Karpas-422 (cell line): ENCODE data around the gene CSTA. TPM values are rescaled to one million over a fixed set of nuclear protein-coding genes. Genes with fewer than 3 reads are reported as not detected.

Experiments
- DNase-seq: peaks from one replicate; pipeline ENCODE4 v3.0.0-alpha.2; 2015
- H2AFZ ChIP-seq: fragments of 200-600 bp; sonication (generic); 2 replicates; pipeline ENCODE4 v1.6.1; 2014; ENCODE audit warnings: antibody characterized with exemption, low read length, mixed read lengths
- H3K27ac ChIP-seq: fragments of 200-600 bp; sonication (generic); 2 replicates; pipeline ENCODE4 v1.5.1; 2014; ENCODE audit warnings: mild to moderate bottlenecking, low read length, moderate library complexity
- H3K27me3 ChIP-seq: fragments of 200-600 bp; sonication (generic); 2 replicates; pipeline ENCODE4 v1.6.1; 2014; ENCODE audit warnings: low read length, mixed read lengths
- H3K36me3 ChIP-seq: fragments of 200-600 bp; sonication (generic); 2 replicates; pipeline ENCODE4 v1.6.1; 2014; ENCODE audit warnings: low read length, mixed read lengths; ENCODE audit not compliant: insufficient read depth
- H3K4me1 ChIP-seq: fragments of 200-600 bp; sonication (generic); 2 replicates; pipeline ENCODE4 v1.6.1; 2014; ENCODE audit warnings: mild to moderate bottlenecking, low read length, mixed read lengths
- H3K4me2 ChIP-seq: fragments of 200-600 bp; sonication (generic); 2 replicates; pipeline ENCODE4 v1.6.1; 2014; ENCODE audit warnings: low read length, low read depth, mild to moderate bottlenecking; ENCODE audit not compliant: poor library complexity, severe bottlenecking
- H3K4me3 ChIP-seq: fragments of 200-600 bp; sonication (generic); 2 replicates; pipeline ENCODE4 v1.5.1; 2014; ENCODE audit warnings: mild to moderate bottlenecking, antibody characterized with exemption, low read length, mixed read lengths
- H3K79me2 ChIP-seq: fragments of 200-600 bp; sonication (generic); 2 replicates; pipeline ENCODE4 v1.6.1; 2014; ENCODE audit warnings: mild to moderate bottlenecking, low read length, mixed read lengths
- H3K9ac ChIP-seq: fragments of 200-600 bp; sonication (generic); 2 replicates; pipeline ENCODE4 v1.6.0; 2014; ENCODE audit warnings: low read length
- H3K9me2 ChIP-seq: fragments of 200-600 bp; sonication (generic), shearing (Covaris generic); replicated peaks from 2 replicates; pipeline ENCODE4 v1.6.0; 2014; ENCODE audit warnings: mild to moderate bottlenecking, low read length, moderate library complexity; ENCODE audit not compliant: insufficient read depth
- H3K9me3 ChIP-seq: fragments of 300-700, 200-600 bp; sonication (generic); 2 replicates; pipeline ENCODE4 v1.6.1; 2014; ENCODE audit warnings: low read length, mixed read lengths
- H4K20me1 ChIP-seq: fragments of 200-600 bp; sonication (generic); 2 replicates; pipeline ENCODE4 v1.6.1; 2014; ENCODE audit warnings: mild to moderate bottlenecking, antibody characterized with exemption, low read length, low read depth; ENCODE audit not compliant: insufficient read depth
- total RNA-seq: library from RNA; depleted of rRNA; stranded (reverse); fragments of >200 nt; shearing (Covaris generic); gene quantifications from 2 replicates; pipeline ENCODE4 v1.2.3, GENCODE V29; 2014; ENCODE audit warnings: low replicate concordance; rRNA removed

Gene CSTA, protein sequence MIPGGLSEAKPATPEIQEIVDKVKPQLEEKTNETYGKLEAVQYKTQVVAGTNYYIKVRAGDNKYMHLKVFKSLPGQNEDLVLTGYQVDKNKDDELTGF
- 3.8 and 10.5 TPM in 2 replicates for total RNA-seq

DNA sequence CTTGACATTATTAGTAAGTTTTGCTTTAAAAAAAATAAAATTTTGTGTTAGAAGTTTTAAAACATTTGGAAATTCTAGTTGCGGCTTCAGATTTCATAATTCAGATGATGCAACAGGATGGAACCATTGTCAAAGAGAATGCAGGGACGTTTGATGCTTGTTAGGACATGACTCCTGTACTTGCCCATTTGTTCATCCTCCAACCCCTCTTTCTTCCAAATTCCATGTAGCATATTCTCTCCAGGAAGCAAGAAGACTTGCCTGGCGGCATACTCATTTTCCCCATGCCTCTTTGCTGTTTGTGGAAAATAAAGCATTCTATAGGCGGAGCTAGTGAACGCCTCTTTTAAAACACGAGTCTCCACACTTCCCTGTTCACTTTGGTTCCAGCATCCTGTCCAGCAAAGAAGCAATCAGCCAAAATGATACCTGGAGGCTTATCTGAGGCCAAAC, at the start of gene CSTA:
Gene CSTA (plus strand): TSS at position 378 of the 453 bp plus-strand sequence. CDS start 45 bp downstream, at position 423.
- no peaks in the 10 kb centered on the region for H3K79me2 ChIP-seq
- no peak for DNase-seq
- no peak within 1 kb of the TSS for H3K9ac ChIP-seq
- no peaks in the 10 kb centered on the region for H3K36me3 ChIP-seq
- H3K27ac ChIP-seq = no peak within 1 kb of the TSS
- H3K4me2 ChIP-seq = no peak within 1 kb of the TSS
- no peaks in the 10 kb centered on the region for H3K9me3 ChIP-seq
- no peak within 1 kb of the TSS for H3K4me3 ChIP-seq
- no peaks in the 10 kb centered on the region for H3K27me3 ChIP-seq
- no peak within 1 kb of the TSS for H2AFZ ChIP-seq
- H3K9me2 ChIP-seq = no peaks in the 10 kb centered on the region
- H4K20me1 ChIP-seq = no peaks in the 10 kb centered on the region
- H3K4me1 ChIP-seq = no peaks in the 10 kb centered on the region

DNA sequence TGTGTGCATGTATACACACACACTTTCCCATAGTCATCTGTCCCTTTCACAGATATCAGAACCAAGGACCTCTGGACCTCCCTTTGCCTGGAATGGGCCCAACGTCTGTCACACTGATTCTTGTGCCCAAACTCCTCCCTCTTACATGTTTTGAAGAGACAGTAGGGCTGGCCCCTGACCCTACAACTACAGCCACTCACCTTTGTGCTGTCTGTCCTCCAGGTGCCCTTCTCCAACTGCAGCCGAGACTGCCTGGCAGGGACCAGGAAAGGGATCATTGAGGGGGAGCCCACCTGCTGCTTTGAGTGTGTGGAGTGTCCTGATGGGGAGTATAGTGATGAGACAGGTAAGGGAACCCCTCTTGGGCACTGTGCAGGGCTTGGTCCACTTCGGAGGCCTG, 43.2 kb upstream of the CSTA start:
- Histone ChIP-seq H3K79me2 (no peaks in the 10 kb centered on the region), H3K36me3 (no peaks in the 10 kb centered on the region), H3K27ac (no peak overlapping the region), H3K9ac (no peak overlapping the region), H4K20me1 (no peaks in the 10 kb centered on the region), H3K4me3 (no peak overlapping the region), H3K27me3 (no peaks in the 10 kb centered on the region), H3K9me3 (no peaks in the 10 kb centered on the region), H3K4me1 (no peaks in the 10 kb centered on the region), H3K9me2 (no peaks in the 10 kb centered on the region), H2AFZ (no peak overlapping the region), H3K4me2 (no peak overlapping the region)
- DNase-seq = no peak

DNA sequence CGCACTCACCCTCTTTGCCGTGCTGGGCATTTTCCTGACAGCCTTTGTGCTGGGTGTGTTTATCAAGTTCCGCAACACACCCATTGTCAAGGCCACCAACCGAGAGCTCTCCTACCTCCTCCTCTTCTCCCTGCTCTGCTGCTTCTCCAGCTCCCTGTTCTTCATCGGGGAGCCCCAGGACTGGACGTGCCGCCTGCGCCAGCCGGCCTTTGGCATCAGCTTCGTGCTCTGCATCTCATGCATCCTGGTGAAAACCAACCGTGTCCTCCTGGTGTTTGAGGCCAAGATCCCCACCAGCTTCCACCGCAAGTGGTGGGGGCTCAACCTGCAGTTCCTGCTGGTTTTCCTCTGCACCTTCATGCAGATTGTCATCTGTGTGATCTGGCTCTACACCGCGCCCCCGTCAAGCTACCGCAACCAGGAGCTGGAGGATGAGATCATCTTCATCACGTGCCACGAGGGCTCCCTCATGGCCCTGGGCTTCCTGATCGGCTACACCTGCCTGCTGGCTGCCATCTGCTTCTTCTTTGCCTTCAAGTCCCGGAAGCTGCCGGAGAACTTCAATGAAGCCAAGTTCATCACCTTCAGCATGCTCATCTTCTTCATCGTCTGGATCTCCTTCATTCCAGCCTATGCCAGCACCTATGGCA, 41.1 kb upstream of the CSTA start:
- no peak overlapping the region for H3K9ac ChIP-seq

DNA sequence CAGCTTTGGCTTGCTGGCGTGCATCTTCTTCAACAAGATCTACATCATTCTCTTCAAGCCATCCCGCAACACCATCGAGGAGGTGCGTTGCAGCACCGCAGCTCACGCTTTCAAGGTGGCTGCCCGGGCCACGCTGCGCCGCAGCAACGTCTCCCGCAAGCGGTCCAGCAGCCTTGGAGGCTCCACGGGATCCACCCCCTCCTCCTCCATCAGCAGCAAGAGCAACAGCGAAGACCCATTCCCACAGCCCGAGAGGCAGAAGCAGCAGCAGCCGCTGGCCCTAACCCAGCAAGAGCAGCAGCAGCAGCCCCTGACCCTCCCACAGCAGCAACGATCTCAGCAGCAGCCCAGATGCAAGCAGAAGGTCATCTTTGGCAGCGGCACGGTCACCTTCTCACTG, 40.6 kb upstream of the CSTA start:
- Histone ChIP-seq H3K9me3 (no peaks in the 10 kb centered on the region), H3K79me2 (no peaks in the 10 kb centered on the region), H3K9me2 (no peaks in the 10 kb centered on the region), H3K9ac (no peak overlapping the region), H3K4me2 (no peak overlapping the region), H3K36me3 (no peaks in the 10 kb centered on the region), H2AFZ (no peak overlapping the region), H3K27me3 (no peaks in the 10 kb centered on the region), H3K4me3 (no peak overlapping the region), H3K4me1 (no peaks in the 10 kb centered on the region), H4K20me1 (no peaks in the 10 kb centered on the region), H3K27ac (no peak overlapping the region)
- DNase-seq = no peak

More for the DNA sequence above, 41.1 kb upstream of the CSTA start:
- H3K79me2 ChIP-seq = no peaks in the 10 kb centered on the region
- no peaks in the 10 kb centered on the region for H3K27me3 ChIP-seq
- no peaks in the 10 kb centered on the region for H3K9me3 ChIP-seq
- H3K4me3 ChIP-seq = no peak overlapping the region
- H3K9me2 ChIP-seq = no peaks in the 10 kb centered on the region
- H3K36me3 ChIP-seq = no peaks in the 10 kb centered on the region
- H4K20me1 ChIP-seq = no peaks in the 10 kb centered on the region
- H3K27ac ChIP-seq = no peak overlapping the region
- no peak overlapping the region for H2AFZ ChIP-seq
- no peak overlapping the region for H3K4me2 ChIP-seq
- DNase-seq = no peak
- H3K4me1 ChIP-seq = no peaks in the 10 kb centered on the region

DNA sequence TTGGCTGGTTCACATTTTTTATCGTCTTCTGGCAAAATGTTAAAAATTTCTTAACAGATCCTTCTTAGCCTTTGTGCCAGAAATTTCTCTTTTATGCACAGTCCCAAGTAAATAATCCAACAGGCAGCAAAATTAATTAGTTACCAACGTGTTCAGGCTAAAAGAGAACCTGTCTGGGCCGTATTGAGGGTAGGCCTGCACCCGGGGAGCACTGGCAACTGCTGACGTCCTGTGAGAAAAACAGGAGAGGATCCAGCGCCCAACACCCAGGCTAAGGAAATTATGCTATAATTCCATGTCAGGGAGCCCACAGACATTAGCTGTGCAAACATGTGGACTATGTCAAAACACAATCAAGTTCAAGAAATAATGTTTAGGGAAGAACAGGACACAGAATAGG, 30.7 kb upstream of the CSTA start:
- Histone ChIP-seq H3K4me1 (no peaks in the 10 kb centered on the region), H3K9me3 (no peaks in the 10 kb centered on the region), H3K36me3 (no peaks in the 10 kb centered on the region), H3K27ac (no peak overlapping the region), H3K4me3 (no peak overlapping the region), H3K4me2 (no peak overlapping the region), H3K79me2 (no peaks in the 10 kb centered on the region), H3K9ac (no peak overlapping the region), H3K27me3 (no peaks in the 10 kb centered on the region), H3K9me2 (no peaks in the 10 kb centered on the region), H4K20me1 (no peaks in the 10 kb centered on the region), H2AFZ (no peak overlapping the region)
- no peak for DNase-seq

DNA sequence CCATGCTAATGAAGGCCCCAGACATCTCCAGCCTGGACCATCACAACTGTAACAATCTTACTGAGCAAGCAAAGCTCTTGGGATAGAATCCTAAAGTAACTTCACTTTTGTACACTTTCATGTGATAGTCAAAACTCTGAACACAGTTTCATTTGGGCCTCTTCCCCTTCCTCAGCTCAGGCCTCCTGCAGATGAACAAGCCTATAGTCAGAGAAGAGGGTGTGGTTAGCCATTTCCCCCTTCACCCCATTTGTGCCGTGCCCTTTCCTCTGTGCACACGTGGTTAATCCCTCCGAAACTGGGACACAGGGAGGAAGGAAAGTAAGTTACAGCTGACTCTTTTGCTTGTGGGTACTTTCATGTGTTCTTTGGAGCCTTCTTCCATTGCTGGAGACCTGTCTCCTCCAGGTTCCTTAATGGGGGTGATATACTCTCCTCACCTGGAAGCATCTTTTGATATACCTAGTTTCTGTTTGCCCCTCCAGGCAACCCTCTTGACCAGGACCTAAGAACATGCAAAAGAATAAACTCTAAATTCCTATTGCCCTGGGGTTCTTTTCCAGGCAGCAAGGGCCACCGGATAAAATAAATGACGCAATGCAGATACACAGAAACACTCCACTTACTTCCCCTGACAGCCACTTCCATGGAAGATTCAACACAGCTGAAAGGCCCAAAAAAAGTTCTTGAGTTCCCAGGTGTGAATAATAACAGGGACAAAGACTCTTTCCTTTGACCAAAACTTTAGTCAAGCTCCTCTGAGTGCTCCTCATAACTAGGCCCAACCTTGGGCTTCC, 29.6 kb upstream of the CSTA start:
- H3K27ac ChIP-seq = no peak overlapping the region
- no peak overlapping the region for H2AFZ ChIP-seq
- no peaks in the 10 kb centered on the region for H3K79me2 ChIP-seq
- H3K9ac ChIP-seq = no peak overlapping the region
- H3K9me2 ChIP-seq = no peaks in the 10 kb centered on the region
- H3K27me3 ChIP-seq = no peaks in the 10 kb centered on the region
- H3K4me3 ChIP-seq = no peak overlapping the region
- no peaks in the 10 kb centered on the region for H3K36me3 ChIP-seq
- H4K20me1 ChIP-seq = no peaks in the 10 kb centered on the region
- DNase-seq = no peak
- H3K4me1 ChIP-seq = no peaks in the 10 kb centered on the region
- H3K4me2 ChIP-seq = no peak overlapping the region
- no peaks in the 10 kb centered on the region; the same call in 1 of the 2 replicates for H3K9me3 ChIP-seq

DNA sequence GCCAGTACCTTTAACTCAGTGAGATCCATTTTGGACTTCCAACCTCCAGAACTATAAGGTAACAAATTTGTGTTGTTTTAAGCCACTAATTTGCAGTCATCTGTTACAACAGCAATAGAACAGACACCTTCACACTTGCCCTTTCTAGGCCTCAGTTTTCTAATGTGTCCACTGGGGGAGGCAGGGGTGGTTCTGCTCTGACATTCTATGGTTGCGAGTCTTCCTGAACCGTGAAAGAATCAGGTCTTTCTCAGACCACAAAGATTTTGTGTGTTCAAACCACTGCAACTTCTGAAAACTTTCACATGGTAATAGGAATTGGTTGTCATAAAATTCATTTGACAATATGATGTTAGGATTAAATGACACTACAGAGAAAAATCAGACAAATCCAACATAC, 26.8 kb upstream of the CSTA start:
- Histone ChIP-seq H4K20me1 (no peaks in the 10 kb centered on the region), H3K27me3 (no peaks in the 10 kb centered on the region), H3K4me2 (no peak overlapping the region), H3K27ac (no peak overlapping the region), H2AFZ (no peak overlapping the region), H3K4me1 (no peaks in the 10 kb centered on the region), H3K79me2 (no peaks in the 10 kb centered on the region), H3K9me2 (no peaks in the 10 kb centered on the region), H3K9ac (no peak overlapping the region), H3K36me3 (no peaks in the 10 kb centered on the region), H3K9me3 (no peaks in the 10 kb centered on the region; the same call in 1 of the 2 replicates), H3K4me3 (no peak overlapping the region)
- no peak for DNase-seq

DNA sequence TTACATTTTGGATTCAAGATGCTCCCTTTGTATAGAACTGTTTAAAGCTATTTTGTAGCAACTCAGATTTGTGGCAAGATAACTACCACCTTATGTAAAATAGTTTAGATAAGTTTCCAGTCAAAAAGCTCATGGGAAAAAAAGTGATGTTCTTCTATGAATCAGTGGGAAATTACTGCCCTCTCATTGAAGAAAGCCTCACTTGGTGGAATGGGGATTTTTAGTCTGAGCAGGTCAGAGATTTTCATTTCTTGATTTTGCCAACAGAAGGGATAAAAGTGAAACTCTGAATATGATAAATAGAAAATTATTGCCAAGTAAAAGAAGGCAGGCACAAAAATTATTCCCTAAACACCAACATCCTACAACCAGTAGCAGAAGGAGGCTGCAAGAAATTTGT, 25.8 kb upstream of the CSTA start:
- H3K4me1 ChIP-seq = no peaks in the 10 kb centered on the region
- H3K36me3 ChIP-seq = no peaks in the 10 kb centered on the region
- H3K4me2 ChIP-seq = no peak overlapping the region
- no peaks in the 10 kb centered on the region; the same call in 1 of the 2 replicates for H3K9me3 ChIP-seq
- H3K9ac ChIP-seq = no peak overlapping the region
- H4K20me1 ChIP-seq = no peaks in the 10 kb centered on the region
- no peaks in the 10 kb centered on the region for H3K27me3 ChIP-seq
- DNase-seq = no peak
- no peak overlapping the region for H3K4me3 ChIP-seq
- no peak overlapping the region for H3K27ac ChIP-seq
- H3K9me2 ChIP-seq = no peaks in the 10 kb centered on the region
- no peak overlapping the region for H2AFZ ChIP-seq
- H3K79me2 ChIP-seq = no peaks in the 10 kb centered on the region
